Immature natural killer cell (primary cell): ENCODE measurements around the gene RIMBP2. TPM values are rescaled to one million over a fixed set of nuclear protein-coding genes. Genes with fewer than 3 reads are reported as not detected.
"Not testable (repeated sequence)": the region's sequence is repeated elsewhere in the genome, so short reads cannot be mapped to it uniquely, and the experiment has no call there.

ENCODE experiments used
- DNase-seq, 3 donors: peaks; one replicate each; pipeline ENCODE4 v3.0.0; 2022; ENCODE audit warnings: mixed read lengths in 1 of 3
- H3K27ac Mint-ChIP-seq, 6 donors: one replicate each; pipeline ENCODE4 v1.8.0; 2020; ENCODE audit warnings: mixed read lengths in 6 of 6, mild to moderate bottlenecking in 5 of 6, inconsistent platforms in 4 of 6, moderate library complexity in 3 of 6
- H3K27me3 Mint-ChIP-seq, 3 donors: one replicate each; pipeline ENCODE4 v1.8.0; 2020 to 2021; ENCODE audit warnings: low read depth in 3 of 3, mild to moderate bottlenecking in 3 of 3, mixed read lengths in 3 of 3, moderate library complexity in 3 of 3, inconsistent platforms in 1 of 3
- H3K36me3 Mint-ChIP-seq, 3 donors: one replicate each; pipeline ENCODE4 v1.8.0; 2020; ENCODE audit warnings: mixed read lengths in 3 of 3, inconsistent platforms in 2 of 3, mild to moderate bottlenecking in 2 of 3
- H3K4me1 Mint-ChIP-seq, 2 donors: one replicate each; pipeline ENCODE4 v1.8.0; 2020; ENCODE audit warnings: inconsistent platforms in 2 of 2, mild to moderate bottlenecking in 2 of 2, mixed read lengths in 2 of 2, moderate library complexity in 1 of 2
- H3K4me3 Mint-ChIP-seq, 5 donors: one replicate each; pipeline ENCODE4 v1.8.0; 2020; ENCODE audit warnings: mild to moderate bottlenecking in 5 of 5, mixed read lengths in 5 of 5, inconsistent platforms in 3 of 5, moderate library complexity in 3 of 5
- H3K9me3 Mint-ChIP-seq, 6 donors: one replicate each; pipeline ENCODE4 v1.8.0; 2020; ENCODE audit warnings: mild to moderate bottlenecking in 6 of 6, mixed read lengths in 6 of 6, inconsistent platforms in 4 of 6, moderate library complexity in 3 of 6
- polyA plus RNA-seq, 3 donors: library from polyadenylated mRNA; unstranded; fragments of 300-500 nt; fragmentation: Illumina TruSeq; gene quantifications; one replicate each; pipeline ENCODE4 v1.2.3, GENCODE V29; 2021

RIMBP2 gene
- polyA plus RNA-seq, 3 donors from 2014 or later: not detected

GRCh38 chr12:130746546-130746945 lies 30.4 kb upstream of the RIMBP2 start:
- Mint-ChIP-seq H3K9me3 (peaks cover 0 to 4% (median 0%) of the 10 kb centered on the region in 6 donors), H3K4me3 (no peak overlapping the region), H3K4me1 (peaks cover 0 to 8% of the 10 kb centered on the region in 2 donors), H3K27me3 (peaks cover 3 to 10% (median 5%) of the 10 kb centered on the region in 3 donors), H3K36me3 (no peaks in the 10 kb centered on the region), H3K27ac (no peak overlapping the region)
- no peak for DNase-seq

GRCh38 chr12:130745921-130746320 lies 29.8 kb upstream of the RIMBP2 start:
- peaks cover 0 to 4% (median 0%) of the 10 kb centered on the region in 6 donors for H3K9me3 Mint-ChIP-seq
- H3K4me3 Mint-ChIP-seq: no peak overlapping the region
- H3K27me3 Mint-ChIP-seq: peaks cover 1 to 10% (median 6%) of the 10 kb centered on the region in 3 donors
- H3K36me3 Mint-ChIP-seq: no peaks in the 10 kb centered on the region
- no peak overlapping the region for H3K27ac Mint-ChIP-seq
- no peak for DNase-seq
- H3K4me1 Mint-ChIP-seq: peaks cover 0 to 8% of the 10 kb centered on the region in 2 donors

- H3K27ac Mint-ChIP-seq: no peak overlapping the region
- peaks cover 0 to 8% of the 10 kb centered on the region in 2 donors for H3K4me1 Mint-ChIP-seq
- peaks cover 0 to 7% (median 2%) of the 10 kb centered on the region in 6 donors for H3K9me3 Mint-ChIP-seq
- no peak overlapping the region for H3K4me3 Mint-ChIP-seq
- no peaks in the 10 kb centered on the region for H3K36me3 Mint-ChIP-seq
- no peak for DNase-seq
- peaks cover 0 to 9% (median 8%) of the 10 kb centered on the region in 3 donors for H3K27me3 Mint-ChIP-seq
Observed at GRCh38 chr12:130744274-130744673, 28.2 kb upstream of the RIMBP2 start.

- Mint-ChIP-seq H3K4me1 (peaks cover 0 to 8% of the 10 kb centered on the region in 2 donors), H3K27me3 (peaks cover 0 to 11% (median 8%) of the 10 kb centered on the region in 3 donors), H3K36me3 (no peaks in the 10 kb centered on the region), H3K4me3 (no peak overlapping the region), H3K9me3 (peaks cover 0 to 7% (median 2%) of the 10 kb centered on the region in 6 donors), H3K27ac (no peak overlapping the region)
- no peak for DNase-seq
Observed at GRCh38 chr12:130743606-130744005, 27.5 kb upstream of the RIMBP2 start.

- H3K4me1 Mint-ChIP-seq: peaks cover 0 to 5% of the 10 kb centered on the region in 2 donors
- no peak overlapping the region for H3K27ac Mint-ChIP-seq
- no peak for DNase-seq
- H3K4me3 Mint-ChIP-seq: no peak overlapping the region
- H3K27me3 Mint-ChIP-seq: peaks cover 0 to 10% (median 8%) of the 10 kb centered on the region in 3 donors
- peaks cover 0 to 7% (median 2%) of the 10 kb centered on the region in 6 donors for H3K9me3 Mint-ChIP-seq
- H3K36me3 Mint-ChIP-seq: no peaks in the 10 kb centered on the region
Observed at GRCh38 chr12:130743176-130743575, 27.1 kb upstream of the RIMBP2 start.

GRCh38 chr12:130742716-130743115 lies 26.6 kb upstream of the RIMBP2 start:
- DNase-seq: no peak
- no peak overlapping the region for H3K4me3 Mint-ChIP-seq
- H3K27ac Mint-ChIP-seq: no peak overlapping the region
- H3K4me1 Mint-ChIP-seq: peaks cover 0 to under 1% of the 10 kb centered on the region in 2 donors
- H3K36me3 Mint-ChIP-seq: no peaks in the 10 kb centered on the region
- peaks cover 0 to 7% (median 2%) of the 10 kb centered on the region in 6 donors for H3K9me3 Mint-ChIP-seq
- peaks cover 0 to 10% (median 8%) of the 10 kb centered on the region in 3 donors for H3K27me3 Mint-ChIP-seq

GRCh38 chr12:130742112-130742511 lies 26.0 kb upstream of the RIMBP2 start:
- H3K27ac Mint-ChIP-seq: no peak overlapping the region
- peaks cover 3 to 10% (median 8%) of the 10 kb centered on the region in 3 donors for H3K27me3 Mint-ChIP-seq
- no peak for DNase-seq
- no peaks in the 10 kb centered on the region for H3K36me3 Mint-ChIP-seq
- H3K9me3 Mint-ChIP-seq: peaks cover 0 to 7% (median 2%) of the 10 kb centered on the region in 6 donors
- no peaks in the 10 kb centered on the region for H3K4me1 Mint-ChIP-seq
- H3K4me3 Mint-ChIP-seq: no peak overlapping the region

- H3K4me3 Mint-ChIP-seq: no peak overlapping the region
- H3K36me3 Mint-ChIP-seq: no peaks in the 10 kb centered on the region
- DNase-seq: no peak
- H3K27me3 Mint-ChIP-seq: peaks cover 4 to 8% (median 5%) of the 10 kb centered on the region in 3 donors
- no peaks in the 10 kb centered on the region for H3K4me1 Mint-ChIP-seq
- no peak overlapping the region for H3K27ac Mint-ChIP-seq
- peaks cover 0 to 7% (median 2%) of the 10 kb centered on the region in 6 donors for H3K9me3 Mint-ChIP-seq
Observed at GRCh38 chr12:130739571-130739970, 23.5 kb upstream of the RIMBP2 start.

GRCh38 chr12:130738403-130738802 lies 22.3 kb upstream of the RIMBP2 start:
- H3K36me3 Mint-ChIP-seq: not testable (repeated sequence)

GRCh38 chr12:130737731-130738130 lies 21.6 kb upstream of the RIMBP2 start:
- DNase-seq: no peak
- H3K36me3 Mint-ChIP-seq: no peaks in the 10 kb centered on the region
- no peak overlapping the region for H3K27ac Mint-ChIP-seq
- H3K4me3 Mint-ChIP-seq: no peak overlapping the region
- no peaks in the 10 kb centered on the region for H3K4me1 Mint-ChIP-seq
- H3K9me3 Mint-ChIP-seq: peaks cover 0 to 7% (median 0%) of the 10 kb centered on the region in 6 donors
- H3K27me3 Mint-ChIP-seq: peaks cover 4 to 8% (median 5%) of the 10 kb centered on the region in 3 donors

More at GRCh38 chr12:130738403-130738802, 22.3 kb upstream of the RIMBP2 start:
- H3K9me3 Mint-ChIP-seq, H3K27me3 Mint-ChIP-seq, H3K4me1 Mint-ChIP-seq, DNase-seq, H3K27ac Mint-ChIP-seq, H3K4me3 Mint-ChIP-seq: not testable (repeated sequence)

- Mint-ChIP-seq H3K36me3 (no peaks in the 10 kb centered on the region), H3K4me1 (no peaks in the 10 kb centered on the region), H3K4me3 (no peak overlapping the region), H3K27me3 (peaks cover 0 to 8% (median 1%) of the 10 kb centered on the region in 3 donors), H3K27ac (no peak overlapping the region), H3K9me3 (peaks cover 0 to 14% (median 7%) of the 10 kb centered on the region in 6 donors)
- DNase-seq: no peak
Observed at GRCh38 chr12:130729344-130729743, 13.2 kb upstream of the RIMBP2 start.

GRCh38 chr12:130728158-130729058 lies 12.3 kb upstream of the RIMBP2 start:
- H3K27me3 Mint-ChIP-seq: peaks cover 0 to 10% (median 1%) of the 10 kb centered on the region in 3 donors
- no peak for DNase-seq
- no peak overlapping the region for H3K27ac Mint-ChIP-seq
- no peaks in the 10 kb centered on the region for H3K36me3 Mint-ChIP-seq
- H3K4me1 Mint-ChIP-seq: no peaks in the 10 kb centered on the region
- H3K9me3 Mint-ChIP-seq: peaks cover 0 to 16% (median 11%) of the 10 kb centered on the region in 6 donors
- no peak overlapping the region for H3K4me3 Mint-ChIP-seq

GRCh38 chr12:130719263-130719859 lies 3.3 kb upstream of the RIMBP2 start:
- H3K27ac Mint-ChIP-seq: no peak overlapping the region
- peaks cover 9 to 29% (median 16%) of the 10 kb centered on the region in 6 donors for H3K9me3 Mint-ChIP-seq
- no peak for DNase-seq
- no peaks in the 10 kb centered on the region for H3K36me3 Mint-ChIP-seq
- no peaks in the 10 kb centered on the region for H3K4me1 Mint-ChIP-seq
- H3K4me3 Mint-ChIP-seq: no peak overlapping the region
- H3K27me3 Mint-ChIP-seq: peaks cover 0 to 37% (median 2%) of the 10 kb centered on the region in 3 donors

- H3K36me3 Mint-ChIP-seq: no peaks in the 10 kb centered on the region
- no peak overlapping the region for H3K27ac Mint-ChIP-seq
- H3K27me3 Mint-ChIP-seq: peaks cover 0 to 35% (median 2%) of the 10 kb centered on the region in 3 donors
- H3K9me3 Mint-ChIP-seq: peaks cover 3 to 15% (median 10%) of the 10 kb centered on the region in 6 donors
- peaks cover 0 to 2% of the 10 kb centered on the region in 2 donors for H3K4me1 Mint-ChIP-seq
- DNase-seq: no peak
- H3K4me3 Mint-ChIP-seq: no peak overlapping the region
Observed at GRCh38 chr12:130717752-130718151, 1.7 kb upstream of the RIMBP2 start.
